Measurements from ENCODE around the gene CRY1.

DNA sequence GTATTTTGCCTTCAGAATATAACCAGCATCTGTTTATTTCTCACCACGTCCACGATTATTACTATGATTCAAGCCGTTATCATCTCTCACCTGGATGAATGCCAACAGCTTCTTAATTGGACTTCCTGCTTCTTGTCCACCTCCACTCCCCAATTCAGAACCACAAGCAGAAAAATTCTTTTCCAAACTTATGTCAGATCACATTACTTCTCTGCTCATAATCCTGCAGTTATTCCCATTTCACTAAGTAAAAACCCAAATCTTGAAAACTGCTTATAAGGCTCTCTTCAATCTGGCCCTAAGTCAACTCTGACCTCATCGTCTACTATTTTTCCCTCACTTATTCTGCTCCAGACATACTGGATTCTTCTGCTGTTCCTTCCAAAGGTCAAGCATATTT is 2.0 kb downstream of the CRY1 start:
- TF ChIP-seq, protein P1, sequence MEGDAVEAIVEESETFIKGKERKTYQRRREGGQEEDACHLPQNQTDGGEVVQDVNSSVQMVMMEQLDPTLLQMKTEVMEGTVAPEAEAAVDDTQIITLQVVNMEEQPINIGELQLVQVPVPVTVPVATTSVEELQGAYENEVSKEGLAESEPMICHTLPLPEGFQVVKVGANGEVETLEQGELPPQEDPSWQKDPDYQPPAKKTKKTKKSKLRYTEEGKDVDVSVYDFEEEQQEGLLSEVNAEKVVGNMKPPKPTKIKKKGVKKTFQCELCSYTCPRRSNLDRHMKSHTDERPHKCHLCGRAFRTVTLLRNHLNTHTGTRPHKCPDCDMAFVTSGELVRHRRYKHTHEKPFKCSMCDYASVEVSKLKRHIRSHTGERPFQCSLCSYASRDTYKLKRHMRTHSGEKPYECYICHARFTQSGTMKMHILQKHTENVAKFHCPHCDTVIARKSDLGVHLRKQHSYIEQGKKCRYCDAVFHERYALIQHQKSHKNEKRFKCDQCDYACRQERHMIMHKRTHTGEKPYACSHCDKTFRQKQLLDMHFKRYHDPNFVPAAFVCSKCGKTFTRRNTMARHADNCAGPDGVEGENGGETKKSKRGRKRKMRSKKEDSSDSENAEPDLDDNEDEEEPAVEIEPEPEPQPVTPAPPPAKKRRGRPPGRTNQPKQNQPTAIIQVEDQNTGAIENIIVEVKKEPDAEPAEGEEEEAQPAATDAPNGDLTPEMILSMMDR (IDR thresholded peaks at IDR 0.05), result no peak
- TF ChIP-seq POLR2A (IDR thresholded peaks at IDR 0.05), result no peak
